GM21526 (cell line): ENCODE data around the gene ZNF773.
"Not testable (repeated sequence)": the region's sequence is repeated elsewhere in the genome, so short reads cannot be mapped to it uniquely, and the experiment has no call there.

Source experiments
- ATAC-seq: cut with Tn5 transposase; IDR thresholded peaks from one replicate; pipeline ENCODE4 v1.9.1; 2021; ENCODE audit warnings: moderate library complexity; ENCODE audit not compliant: unreplicated experiment, low FRiP score

Gene ZNF773

GRCh38 chr19:57499680-57500395 lies at the start of gene ZNF773:
TSS of gene ZNF773 (plus strand) at chr19:57499938. CDS start at chr19:57500081, 143 bp downstream.
- ATAC-seq, result peak; percentile 97

DNA sequence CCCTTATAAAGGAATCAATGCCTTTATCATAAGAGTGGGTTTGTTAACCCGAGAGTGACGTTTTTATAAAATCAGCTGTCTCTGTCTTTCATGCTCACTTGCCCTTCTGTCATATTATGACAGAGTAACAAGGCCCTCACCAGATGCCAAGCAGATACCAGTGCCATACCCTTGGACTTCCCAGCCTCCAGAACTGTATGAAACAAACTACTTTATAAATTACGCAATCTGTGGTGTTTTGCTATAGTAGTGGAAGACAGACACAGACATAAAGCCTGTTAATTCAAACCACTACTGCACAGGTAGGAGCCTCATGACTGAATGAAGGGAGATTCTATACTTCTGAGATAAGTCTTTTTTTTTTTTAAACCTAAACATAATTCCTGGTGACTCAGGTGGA lies 47.4 kb upstream of the ZNF773 start:
- no peak for ATAC-seq

- no peak for ATAC-seq
Measured at GRCh38 chr19:57465680-57466381, 33.9 kb upstream of the ZNF773 start.

DNA sequence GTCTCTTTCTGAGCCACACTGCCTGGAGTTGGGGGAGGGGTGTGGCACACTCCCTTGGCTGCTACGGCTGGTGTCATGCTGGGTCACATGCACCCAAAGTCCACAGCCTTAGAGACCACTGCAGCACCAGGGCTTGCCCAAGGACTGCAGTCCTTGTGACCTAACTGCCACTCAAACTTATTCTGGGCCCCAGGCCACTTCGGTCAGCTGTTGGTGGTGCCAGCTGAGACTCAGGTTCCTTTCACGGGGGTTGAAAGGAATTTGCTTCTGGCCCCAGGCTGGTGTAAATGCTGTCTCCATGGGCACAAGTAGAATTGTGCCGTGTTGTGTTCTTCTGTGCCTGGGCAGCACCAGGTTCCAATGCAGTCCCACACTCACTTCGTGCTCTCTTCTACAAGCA lies 33.2 kb upstream of the ZNF773 start:
- no peak for ATAC-seq

GRCh38 chr19:57473646-57474045 lies 26.1 kb upstream of the ZNF773 start:
- ATAC-seq, result no peak

DNA sequence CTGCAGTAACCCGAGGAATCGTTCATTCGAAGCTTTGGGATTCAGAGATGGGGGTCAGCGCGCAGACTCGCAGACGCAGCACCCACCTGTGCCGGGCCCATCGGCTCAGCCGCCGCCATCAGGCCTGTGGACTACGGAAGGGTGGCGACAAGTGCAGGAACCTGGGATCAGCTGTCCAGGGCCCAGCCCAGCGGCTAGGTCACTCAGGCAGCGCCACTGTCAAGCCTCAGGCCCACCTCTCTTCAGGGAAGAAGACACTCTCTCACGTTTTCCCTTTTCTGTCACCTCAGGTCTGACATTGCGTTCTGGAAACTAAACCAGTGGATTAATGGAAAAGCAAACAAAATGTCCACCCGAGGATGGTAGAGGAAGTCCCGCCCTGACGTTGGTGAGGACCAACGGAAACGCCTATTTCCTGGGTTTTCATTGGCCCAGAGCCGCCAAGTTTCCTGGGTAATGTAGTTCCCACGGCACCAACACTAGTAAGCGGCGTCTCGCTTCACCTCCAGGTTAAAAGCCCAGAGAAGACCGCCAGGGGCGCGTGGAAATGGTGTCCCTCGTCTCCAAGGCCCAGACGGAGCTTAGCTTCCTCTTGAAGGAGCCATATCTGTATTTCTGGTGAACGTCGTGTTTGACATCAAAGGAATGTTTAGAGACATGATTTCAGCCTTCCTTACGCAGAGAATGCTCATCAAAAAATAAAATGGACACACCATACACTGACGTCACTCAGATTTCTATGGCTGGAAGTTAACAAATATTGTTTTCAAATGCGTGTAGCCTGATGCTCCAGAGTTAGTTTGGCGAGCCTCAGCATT lies 22.3 kb upstream of the ZNF773 start, which contains the start of gene ZNF772:
Gene ZNF772 (minus strand): TSS at position 376 of the 818 bp plus-strand sequence. CDS start 257 bp downstream, at position 119.
- ATAC-seq, result peak; percentile 81

DNA sequence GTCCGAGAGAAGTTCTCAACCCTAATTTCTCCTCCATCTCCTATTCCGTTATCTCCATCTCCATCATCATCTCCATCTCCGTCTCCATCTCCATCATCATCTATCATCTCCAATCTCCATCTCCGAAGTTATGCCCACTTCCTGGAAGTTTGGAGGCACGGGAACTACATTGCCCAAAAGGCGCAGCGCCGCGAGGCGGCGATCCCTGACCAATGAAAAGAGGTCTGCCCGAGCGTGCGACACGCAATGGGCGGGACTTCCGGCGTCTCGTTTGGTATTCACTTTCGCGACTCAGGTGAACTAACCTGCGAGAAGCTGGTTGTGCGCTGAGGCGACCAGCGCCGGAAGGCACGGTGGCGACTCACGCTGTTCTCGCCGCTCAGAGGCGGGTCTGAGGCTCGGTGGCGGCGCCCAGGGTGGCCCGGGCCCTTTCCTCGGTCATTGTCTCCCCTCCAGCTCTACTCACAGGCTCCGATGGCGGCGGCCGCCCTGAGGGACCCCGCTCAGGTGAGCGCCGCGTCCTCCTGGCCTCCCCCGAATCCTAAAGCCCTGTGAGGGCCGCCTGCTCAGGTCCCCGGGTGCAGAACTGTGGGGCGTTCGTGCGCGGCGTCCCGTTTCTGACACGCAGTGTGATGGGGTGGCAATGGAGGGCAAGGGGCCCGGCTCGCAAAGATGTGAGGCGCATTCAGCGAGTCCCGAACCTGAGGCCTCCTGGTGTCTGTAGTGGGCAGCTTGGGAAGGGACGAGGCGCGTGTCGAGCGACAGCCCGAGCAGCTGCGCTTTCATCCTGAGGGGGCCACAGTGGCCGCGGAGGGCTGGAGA lies 12.1 kb upstream of the ZNF773 start, which contains the start of gene ZNF419:
Gene ZNF419 (plus strand): TSS at position 274 of the 822 bp plus-strand sequence. CDS start 201 bp downstream, at position 475.
- peak; percentile 82 for ATAC-seq

DNA sequence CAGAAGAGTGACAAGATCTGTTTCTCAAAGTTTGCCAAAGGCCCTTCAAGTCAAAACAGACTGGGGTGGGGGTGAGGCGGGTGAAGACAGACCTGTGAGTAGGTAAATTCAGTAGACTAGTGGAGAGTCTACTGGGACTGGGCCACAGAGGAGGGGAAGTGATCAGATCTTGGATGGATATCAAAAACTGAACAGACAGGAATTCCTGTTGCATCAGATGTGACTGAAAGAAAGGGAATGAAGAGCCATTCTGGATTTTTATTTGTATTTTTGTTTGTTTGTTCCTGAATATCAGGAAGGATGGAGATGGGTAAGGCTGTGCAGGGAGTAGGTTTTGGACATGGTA lies 11.5 kb upstream of the ZNF773 start:
- ATAC-seq, result not testable (repeated sequence)

- ATAC-seq, result not testable (repeated sequence)
Measured at GRCh38 chr19:57499332-57499679, 432 bp upstream of the ZNF773 start.

GRCh38 chr19:57500400-57500799 lies 662 bp downstream of the ZNF773 start:
- peak; percentile 11 for ATAC-seq

- ATAC-seq, result no peak
Measured at GRCh38 chr19:57506163-57506562, 6.4 kb downstream of the ZNF773 start.

DNA sequence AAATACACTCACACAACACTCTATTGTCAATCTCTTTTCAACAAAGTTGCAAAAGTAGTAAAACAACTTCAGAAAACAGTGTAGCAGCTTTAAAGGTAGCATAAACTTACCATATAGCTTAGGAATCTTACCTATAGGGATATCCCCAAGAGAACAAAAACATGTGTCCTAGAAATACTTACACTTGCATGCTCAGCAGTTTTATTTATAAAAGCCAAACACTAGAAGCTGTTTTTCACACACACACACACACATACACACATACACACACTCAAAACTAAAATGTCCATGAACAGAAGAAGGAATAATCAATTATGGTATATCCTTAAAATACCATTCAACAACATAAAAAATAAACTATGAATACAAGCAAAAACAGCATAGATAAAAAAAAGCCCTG lies 11.7 kb downstream of the ZNF773 start:
- ATAC-seq, result no peak

DNA sequence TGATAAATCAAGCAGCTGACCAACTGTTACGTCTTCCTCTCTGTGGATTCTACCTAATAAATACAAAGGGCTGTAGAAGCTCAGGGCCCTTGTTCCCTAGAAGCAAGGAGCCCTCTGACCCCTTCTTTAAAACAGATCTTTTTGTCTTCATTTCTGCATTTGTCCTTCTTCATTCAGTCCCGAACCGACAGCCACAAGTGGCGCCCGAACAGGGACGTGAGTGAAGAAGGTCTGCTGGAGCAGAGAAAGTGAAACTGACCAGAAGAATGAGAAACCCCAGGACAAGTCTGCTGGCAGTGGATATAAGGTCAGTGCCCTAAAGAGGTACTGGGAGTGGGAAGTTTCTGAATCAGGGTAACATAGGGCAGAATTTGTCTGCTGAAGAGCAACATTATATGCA lies 13.1 kb downstream of the ZNF773 start:
- ATAC-seq, result no peak

GRCh38 chr19:57515255-57515654 lies 15.5 kb downstream of the ZNF773 start:
- no peak for ATAC-seq

GRCh38 chr19:57518021-57518420 lies 18.3 kb downstream of the ZNF773 start:
- not testable (repeated sequence) for ATAC-seq

DNA sequence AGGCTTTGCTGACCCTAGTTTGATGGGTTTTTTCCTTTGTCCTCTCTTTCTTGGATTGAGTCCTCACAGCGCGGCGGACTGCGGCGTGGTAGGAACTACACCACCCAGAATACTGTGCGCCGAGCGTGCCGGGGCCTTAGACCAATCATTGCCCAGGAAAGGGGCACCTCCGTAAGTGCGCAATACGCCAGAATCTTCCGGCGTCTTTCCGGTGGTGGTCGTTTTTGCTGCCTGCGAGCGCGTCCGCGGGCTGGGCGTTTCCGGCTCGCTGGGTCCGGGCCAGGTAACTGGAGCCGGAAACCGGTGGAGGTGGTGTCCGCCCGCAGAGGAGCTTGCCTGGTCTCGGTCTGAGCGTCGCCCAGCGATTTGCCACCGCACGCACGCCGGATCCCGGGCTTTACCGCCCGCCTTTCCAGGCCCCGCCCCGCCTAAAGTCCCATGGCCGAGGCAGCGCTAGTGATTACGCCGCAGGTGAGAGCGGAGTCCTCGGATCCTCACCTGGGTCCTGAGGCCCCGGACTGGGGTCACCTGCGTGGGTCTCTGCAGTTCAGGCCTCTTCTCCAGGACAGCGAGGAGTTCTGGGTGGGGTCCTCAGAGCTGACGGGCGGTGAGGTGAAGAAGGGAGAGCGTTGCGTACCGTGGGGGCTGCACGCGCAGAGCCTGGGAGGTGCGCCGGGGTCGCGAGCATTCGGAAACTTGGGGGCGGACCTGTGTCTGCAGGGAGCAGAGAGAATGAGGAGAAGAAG lies 27.6 kb downstream of the ZNF773 start, which contains the start of gene ZNF549:
Gene ZNF549 (plus strand): TSS at position 221 of the 746 bp plus-strand sequence. CDS start 218 bp downstream, at position 439.
- peak; percentile 96 for ATAC-seq

GRCh38 chr19:57537953-57538547 lies 38.3 kb downstream of the ZNF773 start:
- ATAC-seq, result no peak

DNA sequence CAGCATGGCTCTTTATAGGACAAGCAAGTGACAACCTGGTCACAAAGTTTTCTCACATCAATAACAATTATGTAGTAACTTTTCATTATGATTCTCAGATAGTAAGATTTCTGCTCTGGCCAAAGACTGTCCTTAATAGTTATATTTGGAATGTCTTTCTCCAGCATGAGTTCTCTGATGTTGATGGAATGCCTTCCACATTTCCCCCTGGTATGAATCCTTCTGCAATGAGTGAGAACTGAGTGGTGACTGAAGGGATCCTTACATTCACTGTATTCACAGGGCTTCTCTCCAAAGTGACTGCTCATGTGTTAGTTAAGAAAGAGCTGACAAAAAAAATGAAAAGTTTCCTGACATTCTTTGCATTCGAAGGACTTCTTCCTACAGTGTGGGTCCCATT lies 46.8 kb downstream of the ZNF773 start:
- ATAC-seq, result no peak

- ATAC-seq, result no peak
Measured at GRCh38 chr19:57552432-57552831, 52.7 kb downstream of the ZNF773 start.
